Activated T-helper 9 cell treated with anti-CD3 and anti-CD28 coated beads, Interleukin-2, amount 50 U/mL, for 16 hours (primary cell): ENCODE data around the gene MLX.
"Not testable (repeated sequence)": the region's sequence is repeated elsewhere in the genome, so short reads cannot be mapped to it uniquely, and the experiment has no call there.

Source experiments
- DNase-seq: peaks from one replicate; pipeline ENCODE4 v3.0.0-alpha.2; 2020; ENCODE audit warnings: low read depth

The MLX gene

DNA sequence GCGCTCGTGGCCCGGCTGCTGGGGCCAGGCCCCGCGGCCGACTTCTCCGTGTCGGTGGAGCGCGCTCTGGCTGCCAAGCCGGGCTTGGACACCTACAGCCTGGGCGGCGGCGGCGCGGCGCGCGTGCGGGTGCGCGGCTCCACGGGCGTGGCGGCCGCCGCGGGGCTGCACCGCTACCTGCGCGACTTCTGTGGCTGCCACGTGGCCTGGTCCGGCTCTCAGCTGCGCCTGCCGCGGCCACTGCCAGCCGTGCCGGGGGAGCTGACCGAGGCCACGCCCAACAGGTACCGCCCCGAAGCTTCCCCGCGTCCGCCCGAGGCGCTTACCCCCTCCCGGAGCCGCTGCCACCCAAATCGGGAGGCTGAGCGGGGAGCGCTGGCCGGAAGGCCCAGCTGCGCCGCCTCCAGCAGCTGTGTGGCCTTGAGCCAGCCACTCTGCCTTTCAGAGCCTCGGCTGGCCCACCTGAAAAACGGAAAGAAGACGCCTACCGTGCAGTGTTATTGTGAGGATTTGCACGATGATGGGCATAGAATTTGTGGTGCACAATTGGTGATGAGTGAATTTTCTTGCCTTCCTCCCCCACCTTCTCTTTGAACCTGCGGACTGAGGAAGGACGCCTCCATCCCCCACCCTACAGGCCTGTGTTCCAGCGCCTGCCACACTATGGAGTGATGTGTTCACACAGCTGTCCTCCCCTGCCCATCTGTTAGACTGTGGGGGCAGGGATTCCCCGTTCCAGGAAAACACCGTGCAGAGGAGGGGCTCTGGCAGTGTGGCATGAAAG is 30.3 kb upstream of the MLX start:
- DNase-seq, result peak; percentile 61

DNA sequence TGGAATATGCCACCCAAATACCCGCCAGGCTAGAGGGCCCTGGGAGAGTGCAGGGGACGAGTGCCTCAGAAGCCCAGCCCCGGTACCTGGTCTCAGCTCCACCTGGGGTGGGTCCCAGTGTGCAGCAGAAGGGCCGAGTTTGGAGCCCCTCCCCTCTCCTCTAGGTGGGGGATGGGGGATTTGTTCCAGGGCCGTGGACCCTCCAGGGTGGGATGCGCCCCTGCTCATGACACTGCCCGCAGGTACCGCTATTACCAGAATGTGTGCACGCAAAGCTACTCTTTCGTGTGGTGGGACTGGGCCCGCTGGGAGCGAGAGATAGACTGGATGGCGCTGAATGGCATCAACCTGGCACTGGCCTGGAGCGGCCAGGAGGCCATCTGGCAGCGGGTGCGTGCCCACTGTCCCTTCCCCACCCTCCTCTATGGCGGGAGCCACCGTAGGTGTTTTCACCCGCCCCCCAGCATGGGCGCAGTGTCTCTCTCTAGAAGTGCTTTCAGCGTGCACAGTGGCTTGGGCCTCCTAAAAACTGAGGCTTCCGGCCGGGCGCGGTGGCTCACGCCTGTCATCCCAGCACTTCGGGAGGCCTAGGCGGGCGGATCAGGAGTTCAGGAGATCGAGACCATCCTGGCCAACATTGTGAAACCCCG is 29.6 kb upstream of the MLX start:
- DNase-seq, result no peak

DNA sequence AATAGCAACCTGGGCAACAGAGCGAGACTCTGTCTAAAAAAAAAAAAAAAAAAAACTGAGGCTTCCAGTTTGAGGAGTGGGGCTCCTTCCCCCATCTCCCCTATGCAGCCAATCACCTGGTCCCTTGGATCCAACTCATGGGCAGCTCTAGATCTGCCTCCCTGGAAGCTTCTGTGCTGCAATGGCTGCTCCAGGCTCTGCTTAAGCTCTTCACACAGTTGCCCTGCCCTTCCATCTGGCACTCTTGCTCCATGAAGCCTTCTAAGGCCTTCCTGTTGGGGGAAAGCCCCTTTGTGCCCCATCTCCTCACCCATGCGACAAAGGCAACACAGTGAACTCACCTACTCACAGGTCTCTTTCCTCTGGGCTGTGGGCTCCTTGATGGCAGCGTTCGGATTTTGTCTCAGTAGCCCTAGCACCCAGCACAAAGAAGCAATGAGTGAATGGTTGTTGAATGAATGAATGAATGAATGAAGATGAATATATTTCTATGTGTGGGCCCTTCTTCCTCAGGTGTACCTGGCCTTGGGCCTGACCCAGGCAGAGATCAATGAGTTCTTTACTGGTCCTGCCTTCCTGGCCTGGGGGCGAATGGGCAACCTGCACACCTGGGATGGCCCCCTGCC is 29.0 kb upstream of the MLX start:
- no peak for DNase-seq

- no peak for DNase-seq
Measured at GRCh38 chr17:42538482-42538881, 28.4 kb upstream of the MLX start.

DNA sequence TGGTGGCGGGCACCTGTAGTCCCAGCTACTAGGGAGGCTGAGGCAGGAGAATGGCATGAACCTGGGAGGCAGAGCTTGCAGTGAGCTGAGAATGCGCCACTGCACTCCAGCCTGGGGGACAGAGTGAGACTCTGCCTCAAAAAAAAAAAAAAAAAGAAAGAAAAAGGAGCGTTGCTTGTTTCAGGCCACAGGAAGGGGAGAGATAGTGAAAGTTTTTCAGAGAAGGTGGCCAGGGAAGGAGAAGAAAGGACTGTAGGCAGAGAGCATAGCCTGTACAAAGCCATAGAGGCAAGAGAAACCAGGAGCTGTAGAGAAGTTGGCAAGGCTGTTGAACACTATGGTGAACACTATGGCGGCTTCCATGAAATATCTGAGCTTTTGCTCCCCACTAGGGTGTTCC is 26.3 kb upstream of the MLX start:
- DNase-seq, result not testable (repeated sequence)

- DNase-seq, result no peak
Measured at GRCh38 chr17:42541041-42541833, 25.7 kb upstream of the MLX start.

- DNase-seq, result no peak
Measured at GRCh38 chr17:42543190-42544079, 23.5 kb upstream of the MLX start.

DNA sequence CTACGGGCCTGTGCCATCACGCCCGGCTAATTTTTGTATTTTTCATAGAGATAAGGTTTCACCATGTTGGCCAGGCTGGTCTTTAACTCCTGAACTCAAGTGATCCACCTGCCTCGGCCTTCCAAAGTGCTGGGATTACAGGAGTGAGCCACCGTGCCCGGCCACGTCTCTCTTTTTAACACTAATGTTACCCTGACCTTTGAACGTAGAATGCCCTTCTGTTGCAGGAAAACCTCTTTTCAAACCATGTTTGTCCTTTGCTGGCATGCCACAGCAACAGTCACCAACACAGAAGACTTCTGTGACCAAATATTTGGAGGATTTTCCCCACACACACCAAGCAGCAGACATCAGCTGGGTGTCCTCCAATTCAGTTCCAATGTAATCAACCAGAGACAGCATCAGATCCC is 22.0 kb upstream of the MLX start:
- no peak for DNase-seq

- not testable (repeated sequence) for DNase-seq
Measured at GRCh38 chr17:42545755-42546505, 21.0 kb upstream of the MLX start.

GRCh38 chr17:42547001-42547461 is 19.9 kb upstream of the MLX start:
- DNase-seq, result no peak

GRCh38 chr17:42547698-42548069 is 19.2 kb upstream of the MLX start:
- no peak for DNase-seq

DNA sequence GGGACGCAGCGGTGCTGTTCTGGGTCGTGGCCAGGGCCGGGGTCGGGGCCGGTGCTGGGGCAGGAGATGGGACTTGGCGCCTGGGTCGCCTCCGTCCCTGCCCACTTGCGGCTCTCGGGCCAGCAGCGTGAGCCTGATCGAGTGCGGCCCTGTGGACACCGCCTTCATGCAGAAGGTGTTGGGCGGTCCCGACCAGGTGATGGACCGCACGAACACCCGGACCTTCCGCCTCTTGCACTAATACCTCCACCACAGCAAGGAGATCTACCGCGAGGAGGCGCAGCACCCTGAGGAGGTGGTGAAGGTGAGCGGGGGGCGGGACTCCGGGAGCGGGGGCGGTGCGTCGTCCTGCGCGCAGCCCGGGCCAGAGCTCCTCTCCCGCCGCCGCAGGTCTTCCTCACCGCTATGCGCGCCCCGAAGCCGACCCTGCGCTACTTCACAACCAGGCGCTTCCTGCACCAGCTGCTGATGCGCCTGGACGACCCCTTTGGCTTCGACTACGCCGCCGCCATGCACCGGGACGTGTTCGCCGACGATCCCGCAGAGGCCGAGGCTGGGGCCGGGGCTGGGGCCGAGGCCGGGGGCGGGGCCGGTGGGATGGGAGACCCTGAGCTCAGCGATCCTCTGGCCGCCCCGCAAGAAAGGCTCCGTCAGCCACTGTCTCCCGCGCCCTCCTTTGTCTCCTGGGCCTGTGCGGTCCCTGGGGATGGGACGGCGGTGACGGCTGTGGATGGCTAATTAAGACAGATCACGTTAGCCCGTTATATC is 18.6 kb upstream of the MLX start:
- DNase-seq, result peak; percentile 75

GRCh38 chr17:42548993-42549755 is 17.7 kb upstream of the MLX start:
- DNase-seq, result no peak

DNA sequence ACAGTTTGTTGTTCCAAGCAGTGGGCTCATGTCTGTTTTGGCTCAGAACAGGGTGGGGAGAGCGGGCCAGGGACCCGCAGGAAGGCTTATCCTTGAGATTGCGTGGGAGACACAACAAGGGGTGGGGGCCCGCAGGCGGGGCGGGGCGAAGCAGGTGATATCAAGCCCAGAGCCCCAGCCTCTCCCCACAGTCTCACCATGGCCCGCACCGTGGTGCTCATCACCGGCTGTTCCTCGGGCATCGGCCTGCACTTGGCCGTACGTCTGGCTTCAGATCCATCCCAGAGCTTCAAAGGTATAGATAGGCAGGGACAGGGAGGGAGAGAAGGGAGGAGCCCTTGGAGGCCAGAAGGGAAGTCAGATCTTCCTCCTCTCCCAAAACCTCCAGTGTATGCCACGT is 14.2 kb upstream of the MLX start, which contains the start of gene HSD17B1:
Gene HSD17B1, plus strand, starts transcription at position 188 of the 400 bp plus-strand sequence. Its CDS starts 11 bp downstream, at position 199.
- DNase-seq, result not testable (repeated sequence)

- DNase-seq, result no peak
Measured at GRCh38 chr17:42553161-42553818, 13.6 kb upstream of the MLX start.

- no peak for DNase-seq
Measured at GRCh38 chr17:42553866-42554249, 13.0 kb upstream of the MLX start.

DNA sequence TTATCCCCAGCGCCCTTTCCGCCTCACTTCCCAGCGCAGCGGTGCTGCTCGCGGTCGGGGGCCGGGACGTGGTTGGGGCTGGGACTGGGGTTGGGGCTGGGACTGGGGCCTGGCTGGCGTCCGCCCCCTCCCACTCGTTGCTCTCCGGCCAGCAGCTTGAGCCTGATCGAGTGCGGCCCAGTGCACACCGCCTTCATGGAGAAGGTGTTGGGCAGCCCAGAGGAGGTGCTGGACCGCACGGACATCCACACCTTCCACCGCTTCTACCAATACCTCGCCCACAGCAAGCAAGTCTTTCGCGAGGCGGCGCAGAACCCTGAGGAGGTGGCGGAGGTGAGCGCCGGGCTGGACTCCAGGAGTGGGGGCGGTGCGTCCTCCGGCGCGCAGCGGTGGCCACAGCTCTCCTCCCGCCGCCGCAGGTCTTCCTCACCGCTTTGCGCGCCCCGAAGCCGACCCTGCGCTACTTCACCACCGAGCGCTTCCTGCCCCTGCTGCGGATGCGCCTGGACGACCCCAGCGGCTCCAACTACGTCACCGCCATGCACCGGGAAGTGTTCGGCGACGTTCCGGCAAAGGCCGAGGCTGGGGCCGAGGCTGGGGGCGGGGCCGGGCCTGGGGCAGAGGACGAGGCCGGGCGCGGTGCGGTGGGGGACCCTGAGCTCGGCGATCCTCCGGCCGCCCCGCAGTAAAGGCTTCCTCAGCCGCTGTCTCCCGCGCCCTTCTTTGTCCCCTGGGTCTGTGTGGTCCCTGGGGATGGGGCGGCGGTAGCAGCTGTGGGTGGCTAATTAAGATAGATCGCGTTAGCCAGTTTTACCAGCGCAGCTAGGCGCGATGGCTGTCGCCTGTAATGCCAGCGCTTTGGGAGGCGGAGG is 12.4 kb upstream of the MLX start:
- peak; percentile 58 for DNase-seq
